Measurements from ENCODE around the gene KRCC1. TPM values are rescaled to one million over a fixed set of nuclear protein-coding genes. Genes with fewer than 3 reads are reported as not detected.

KRCC1 gene
- total RNA-seq, 1 donor from 2014 or later: 20.7 TPM

DNA sequence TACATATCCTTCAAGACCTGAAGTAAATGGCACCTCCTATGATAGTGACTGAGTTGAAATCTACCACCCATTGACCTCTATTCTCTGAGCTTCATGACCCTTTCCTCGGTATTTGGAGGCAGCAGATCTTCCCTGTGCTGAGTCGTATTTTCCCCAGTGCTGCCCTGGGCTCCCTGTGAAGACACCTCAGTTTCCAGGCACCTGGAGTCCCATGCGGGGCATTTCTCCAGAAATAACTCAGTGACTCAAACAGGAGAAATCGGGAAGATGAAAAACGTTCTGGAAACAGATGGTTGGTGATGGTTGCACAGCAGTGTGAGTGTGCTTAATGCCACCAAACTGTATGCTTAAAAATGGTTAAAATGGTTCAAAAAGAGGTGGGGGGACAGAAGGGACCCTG lies 30.0 kb upstream of the KRCC1 start:
- Mint-ChIP-seq H3K4me1 (peaks cover 2% of the 10 kb centered on the region), H3K27me3 (ENCODE audit: low read depth) (no peaks in the 10 kb centered on the region), H3K27ac (no peak overlapping the region), H3K9me3 (no peaks in the 10 kb centered on the region), H3K4me3 (no peak overlapping the region), H3K36me3 (no peaks in the 10 kb centered on the region)
- no peak for DNase-seq (ENCODE audit: low spot score in 2 of 2, unreplicated experiment in 2 of 2)
- TF ChIP-seq, protein P1, sequence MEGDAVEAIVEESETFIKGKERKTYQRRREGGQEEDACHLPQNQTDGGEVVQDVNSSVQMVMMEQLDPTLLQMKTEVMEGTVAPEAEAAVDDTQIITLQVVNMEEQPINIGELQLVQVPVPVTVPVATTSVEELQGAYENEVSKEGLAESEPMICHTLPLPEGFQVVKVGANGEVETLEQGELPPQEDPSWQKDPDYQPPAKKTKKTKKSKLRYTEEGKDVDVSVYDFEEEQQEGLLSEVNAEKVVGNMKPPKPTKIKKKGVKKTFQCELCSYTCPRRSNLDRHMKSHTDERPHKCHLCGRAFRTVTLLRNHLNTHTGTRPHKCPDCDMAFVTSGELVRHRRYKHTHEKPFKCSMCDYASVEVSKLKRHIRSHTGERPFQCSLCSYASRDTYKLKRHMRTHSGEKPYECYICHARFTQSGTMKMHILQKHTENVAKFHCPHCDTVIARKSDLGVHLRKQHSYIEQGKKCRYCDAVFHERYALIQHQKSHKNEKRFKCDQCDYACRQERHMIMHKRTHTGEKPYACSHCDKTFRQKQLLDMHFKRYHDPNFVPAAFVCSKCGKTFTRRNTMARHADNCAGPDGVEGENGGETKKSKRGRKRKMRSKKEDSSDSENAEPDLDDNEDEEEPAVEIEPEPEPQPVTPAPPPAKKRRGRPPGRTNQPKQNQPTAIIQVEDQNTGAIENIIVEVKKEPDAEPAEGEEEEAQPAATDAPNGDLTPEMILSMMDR (IDR thresholded peaks at IDR 0.05; ENCODE audit: unreplicated experiment): no peak

DNA sequence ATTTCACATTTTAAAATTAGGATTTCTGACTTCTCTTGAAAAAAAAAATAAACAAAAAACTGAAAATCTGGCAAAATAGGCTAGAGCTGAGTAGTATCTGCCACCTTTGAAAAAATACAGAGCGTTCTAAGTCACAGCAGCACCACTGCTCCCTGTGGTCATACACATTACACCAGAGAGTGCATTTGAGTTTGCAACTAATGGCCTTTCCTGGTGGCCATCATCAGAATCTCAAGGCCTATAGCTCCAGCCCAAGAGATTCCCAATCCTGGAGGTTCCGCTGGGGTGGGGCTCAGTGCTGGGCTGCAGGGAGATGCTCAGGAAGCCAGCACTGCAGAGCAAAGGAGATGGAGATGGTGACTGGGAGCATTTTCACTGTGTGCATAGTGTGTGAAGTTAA lies 29.5 kb upstream of the KRCC1 start:
- TF ChIP-seq, protein P1 (IDR thresholded peaks at IDR 0.05; ENCODE audit: unreplicated experiment): no peak
- Mint-ChIP-seq H3K27ac (no peak overlapping the region), H3K27me3 (ENCODE audit: low read depth) (no peaks in the 10 kb centered on the region), H3K36me3 (no peaks in the 10 kb centered on the region), H3K9me3 (no peaks in the 10 kb centered on the region), H3K4me1 (peaks cover 2% of the 10 kb centered on the region), H3K4me3 (no peak overlapping the region)
- no peak for DNase-seq (ENCODE audit: low spot score in 2 of 2, unreplicated experiment in 2 of 2)

DNA sequence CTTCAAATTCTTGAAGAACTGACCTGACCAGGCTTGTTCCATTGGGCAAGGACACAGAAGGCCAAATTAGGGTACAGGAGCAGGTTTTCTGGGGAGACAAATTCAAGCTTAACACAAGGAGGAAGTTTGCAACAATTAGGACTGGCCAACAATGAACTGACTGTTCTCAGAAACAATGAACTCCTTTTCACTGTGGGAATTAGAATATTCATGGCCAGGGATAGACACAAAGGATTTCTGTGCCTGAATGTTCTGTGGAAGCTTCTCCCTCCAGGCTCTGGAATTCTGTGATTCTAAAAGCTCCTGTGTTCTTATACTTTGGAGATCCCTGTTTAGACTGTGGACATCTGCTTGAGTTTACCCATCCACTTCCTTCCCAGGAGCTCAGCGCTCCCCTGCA lies 27.2 kb upstream of the KRCC1 start:
- no peaks in the 10 kb centered on the region for H3K9me3 Mint-ChIP-seq
- no peak overlapping the region for H3K27ac Mint-ChIP-seq
- TF ChIP-seq, protein P1 (IDR thresholded peaks at IDR 0.05; ENCODE audit: unreplicated experiment): no peak
- no peak for DNase-seq (ENCODE audit: low spot score in 2 of 2, unreplicated experiment in 2 of 2)
- H3K4me1 Mint-ChIP-seq: peaks cover 6% of the 10 kb centered on the region
- H3K27me3 Mint-ChIP-seq (ENCODE audit: low read depth): no peaks in the 10 kb centered on the region
- no peaks in the 10 kb centered on the region for H3K36me3 Mint-ChIP-seq
- H3K4me3 Mint-ChIP-seq: no peak overlapping the region

DNA sequence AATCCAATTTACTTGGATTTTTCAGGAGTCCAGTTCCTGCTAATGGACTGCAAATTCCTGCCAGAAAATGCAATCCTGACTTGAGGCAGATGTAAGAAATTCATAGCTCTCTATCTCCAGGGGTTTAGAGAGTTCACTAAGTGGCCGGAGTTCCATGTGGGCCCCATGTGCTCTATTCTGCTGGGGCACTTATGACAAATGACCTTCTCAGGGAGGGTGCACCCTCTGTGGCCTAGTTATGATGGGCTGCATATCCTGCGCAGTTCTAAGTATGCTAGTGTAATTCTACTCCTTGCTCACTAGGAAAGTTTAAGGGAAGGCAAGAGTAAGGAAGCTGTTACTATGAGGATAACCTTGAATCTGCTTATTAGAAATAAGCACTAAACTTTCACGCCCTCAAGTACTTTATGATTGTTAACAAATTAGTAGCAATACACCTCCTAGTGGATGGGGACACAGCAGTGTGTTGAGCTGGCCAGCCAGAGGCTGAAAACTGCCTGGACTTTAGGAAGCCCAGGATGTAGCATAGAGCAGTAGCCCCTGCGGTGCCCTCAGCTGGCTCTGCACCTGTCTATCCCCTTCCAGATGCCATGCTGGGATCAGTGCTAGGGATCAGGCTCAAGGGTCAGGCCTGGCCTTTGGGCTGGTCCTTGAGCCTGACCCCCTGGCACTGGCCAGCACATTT lies 26.5 kb upstream of the KRCC1 start:
- TF ChIP-seq, protein P1 (IDR thresholded peaks at IDR 0.05; ENCODE audit: unreplicated experiment): no peak
- no peaks in the 10 kb centered on the region for H3K27me3 Mint-ChIP-seq (ENCODE audit: low read depth)
- no peaks in the 10 kb centered on the region for H3K36me3 Mint-ChIP-seq
- H3K4me1 Mint-ChIP-seq: peaks cover 6% of the 10 kb centered on the region
- H3K27ac Mint-ChIP-seq: no peak overlapping the region
- no peak overlapping the region for H3K4me3 Mint-ChIP-seq
- no peaks in the 10 kb centered on the region for H3K9me3 Mint-ChIP-seq
- no peak for DNase-seq (ENCODE audit: low spot score in 2 of 2, unreplicated experiment in 2 of 2)

DNA sequence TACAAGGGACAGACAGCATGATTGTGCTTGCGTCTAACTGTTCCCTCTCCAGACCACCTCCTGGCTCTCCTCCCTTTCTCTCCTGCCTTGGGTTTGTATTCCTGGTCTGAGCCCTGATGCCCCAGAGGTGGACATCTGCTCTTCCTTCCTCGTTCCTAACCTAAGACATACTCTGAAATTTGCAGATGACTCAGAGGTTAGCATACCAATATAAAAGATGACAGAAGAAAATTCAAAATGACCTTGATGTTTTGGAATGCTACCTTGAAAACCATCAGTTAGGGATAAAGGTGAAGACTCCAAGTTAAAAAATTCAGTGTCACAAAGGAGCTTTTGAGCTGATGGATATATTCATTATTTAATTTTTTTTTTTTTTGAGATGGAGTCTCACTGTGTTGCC lies 25.0 kb upstream of the KRCC1 start:
- DNase-seq (ENCODE audit: low spot score in 2 of 2, unreplicated experiment in 2 of 2): no peak
- Mint-ChIP-seq H3K4me1 (peaks cover 6% of the 10 kb centered on the region), H3K27me3 (ENCODE audit: low read depth) (no peaks in the 10 kb centered on the region), H3K27ac (no peak overlapping the region), H3K9me3 (no peaks in the 10 kb centered on the region), H3K36me3 (no peaks in the 10 kb centered on the region), H3K4me3 (no peak overlapping the region)
- TF ChIP-seq, protein P1 (IDR thresholded peaks at IDR 0.05; ENCODE audit: unreplicated experiment): no peak
